Left ventricle myocardium inferior (tissue), 1 donor: ENCODE data around the gene MYBPH. TPM values are rescaled to one million over a fixed set of nuclear protein-coding genes. Genes with fewer than 3 reads are reported as not detected.

Experiments
- DNase-seq: peaks from one replicate; pipeline ENCODE4 v3.0.0-alpha.2; 2020
- H3K27ac ChIP-seq: fragments of 200-600 bp; replicated peaks from 2 replicates; pipeline ENCODE4 v1.8.0; 2021
- H3K27me3 ChIP-seq: fragments of 200-600 bp; 2 replicates; pipeline ENCODE4 v1.8.0; 2021; ENCODE audit warnings: low read depth
- H3K36me3 ChIP-seq: fragments of 200-600 bp; 2 replicates; pipeline ENCODE4 v1.8.0; 2021
- H3K4me1 ChIP-seq: fragments of 200-600 bp; 2 replicates; pipeline ENCODE4 v1.8.0; 2021
- H3K4me3 ChIP-seq: fragments of 200-600 bp; 2 replicates; pipeline ENCODE4 v1.8.0; 2021; ENCODE audit warnings: mild to moderate bottlenecking, moderate library complexity
- H3K9me3 ChIP-seq: fragments of 200-600 bp; replicated peaks from 2 replicates; pipeline ENCODE4 v1.8.0; 2021
- CTCF ChIP-seq: fragments of 200-600 bp; IDR thresholded peaks from 2 replicates; pipeline ENCODE4 v1.8.0; 2021; ENCODE audit warnings: antibody characterized with exemption, mild to moderate bottlenecking, borderline replicate concordance
- intact Hi-C: fragments of 100-400 bp; cut with micrococcal nuclease; formaldehyde crosslinking; loops from one replicate; pipeline ENCODE4 v1.11.0; 2022
- total RNA-seq: library from RNA; stranded (reverse); fragmentation: NEBNext Ultra II Directional; extraction: Animal tissue kit (Norgen Biotek cat#: 25700); gene quantifications from one replicate; pipeline ENCODE4 v1.2.1, GENCODE V29; 2021
- donor health status: DM: no; HTN: yes; CAD: no; lungs with severe emphysema.

Gene MYBPH
- total RNA-seq, 1 donor from 2014 or later, result not detected

- intact Hi-C loops, result no loop called here
- TF ChIP-seq CTCF, result no peak
- H3K27me3 ChIP-seq, result peaks cover 18% of the 10 kb centered on the region
- H3K36me3 ChIP-seq, result no peaks in the 10 kb centered on the region
- no peak overlapping the region for H3K27ac ChIP-seq
- no peak overlapping the region for H3K4me3 ChIP-seq
- peak; percentile 54 for DNase-seq
- no peaks in the 10 kb centered on the region for H3K4me1 ChIP-seq
- H3K9me3 ChIP-seq, result no peaks in the 10 kb centered on the region
Measured at GRCh38 chr1:203175827-203176241, 208 bp upstream of the MYBPH start.

GRCh38 chr1:203174324-203174985 lies 1.2 kb downstream of the MYBPH start:
- no peak overlapping the region for H3K4me3 ChIP-seq
- no peaks in the 10 kb centered on the region for H3K9me3 ChIP-seq
- peaks cover 17% of the 10 kb centered on the region for H3K27me3 ChIP-seq
- no peak for TF ChIP-seq CTCF
- H3K27ac ChIP-seq, result no peak overlapping the region
- no peaks in the 10 kb centered on the region for H3K36me3 ChIP-seq
- DNase-seq, result no peak
- intact Hi-C loops, result no loop called here
- no peaks in the 10 kb centered on the region for H3K4me1 ChIP-seq

GRCh38 chr1:203173566-203173965 lies 2.1 kb downstream of the MYBPH start:
- Histone ChIP-seq H3K4me3 (no peak overlapping the region), H3K27me3 (peaks cover 13% of the 10 kb centered on the region), H3K4me1 (no peaks in the 10 kb centered on the region), H3K9me3 (no peaks in the 10 kb centered on the region), H3K27ac (no peak overlapping the region), H3K36me3 (no peaks in the 10 kb centered on the region)
- intact Hi-C loops, result no loop called here
- TF ChIP-seq CTCF, result no peak
- no peak for DNase-seq

GRCh38 chr1:203173011-203173555 lies 2.5 kb downstream of the MYBPH start:
- H3K4me1 ChIP-seq, result no peaks in the 10 kb centered on the region
- DNase-seq, result no peak
- intact Hi-C loops, result no loop called here

GRCh38 chr1:203172184-203173010 lies 3.2 kb downstream of the MYBPH start:
- Histone ChIP-seq H3K4me3 (no peak overlapping the region), H3K27me3 (peaks cover 8% of the 10 kb centered on the region), H3K36me3 (no peaks in the 10 kb centered on the region), H3K27ac (no peak overlapping the region), H3K9me3 (no peaks in the 10 kb centered on the region), H3K4me1 (no peaks in the 10 kb centered on the region)
- TF ChIP-seq CTCF, result peak; percentile 87
- intact Hi-C loops, result no loop called here
- peak; percentile 48 for DNase-seq

More at GRCh38 chr1:203173011-203173555, 2.5 kb downstream of the MYBPH start:
- Histone ChIP-seq H3K27me3 (peaks cover 13% of the 10 kb centered on the region), H3K36me3 (no peaks in the 10 kb centered on the region), H3K9me3 (no peaks in the 10 kb centered on the region), H3K4me3 (no peak overlapping the region), H3K27ac (no peak overlapping the region)
- no peak for TF ChIP-seq CTCF
